Tibial artery (tissue), 4 donors: ENCODE measurements around the gene PTPRN2.

ENCODE experiments used
- DNase-seq, 2 donors: peaks; one replicate each; pipeline ENCODE4 v3.0.0-alpha.2; 2019
- H3K27ac ChIP-seq, 2 donors: fragments of 200-600 bp; sonication (generic) in 1 of 2; 1 replicate in 1 of 2; 2 replicates in 1 of 2; pipeline ENCODE4 v1.5.1; 2018 to 2019; ENCODE audit warnings: mild to moderate bottlenecking in 1 of 2
- H3K27me3 ChIP-seq, 2 donors: fragments of 200-600 bp; sonication (generic) in 1 of 2; one replicate each; pipeline versions ENCODE4 v1.5.1 to v1.6.0; 2016 to 2019
- H3K36me3 ChIP-seq, 3 donors: fragments of 200-600 bp; sonication (generic) in 2 of 3; one replicate each; pipeline ENCODE4 v1.5.1; 2016 to 2019; ENCODE audit warnings: mild to moderate bottlenecking in 2 of 3
- H3K4me1 ChIP-seq, 4 donors: fragments of 200-600 bp; sonication (generic) in 2 of 4; 1 replicate in 3 of 4; 2 replicates in 1 of 4; pipeline ENCODE4 v1.5.1; 2016 to 2019
- H3K4me3 ChIP-seq, 2 donors: fragments of 200-600 bp; sonication (generic) in 1 of 2; 1 replicate in 1 of 2; 2 replicates in 1 of 2; pipeline ENCODE4 v1.5.1; 2018 to 2019; ENCODE audit warnings: mild to moderate bottlenecking in 2 of 2
- H3K9me3 ChIP-seq, 3 donors: fragments of 200-600 bp; sonication (generic) in 1 of 3; one replicate each; pipeline ENCODE4 v1.5.1; 2016 to 2019
- intact Hi-C: fragments of 100-400 bp; cut with DNase I; formaldehyde crosslinking; loops from one replicate; pipeline ENCODE4 v1.15.0; 2023; ENCODE audit warnings: low total_unique reads
- TF ChIP-seq, protein P1 (sequence below), 2 experiments: fragments of 200-600 bp in 1 of 2; fragments of 450-650 bp in 1 of 2; IDR thresholded peaks; one replicate each; pipeline ENCODE4 v1.5.1; 2017 to 2019; ENCODE audit warnings: antibody characterized with exemption in 2 of 2, mild to moderate bottlenecking in 1 of 2, moderate library complexity in 1 of 2

Gene PTPRN2

GRCh38 chr7:157909370-157909769 lies 678.3 kb downstream of the PTPRN2 start:
- no peaks in the 10 kb centered on the region for H3K27me3 ChIP-seq
- TF ChIP-seq, protein P1, sequence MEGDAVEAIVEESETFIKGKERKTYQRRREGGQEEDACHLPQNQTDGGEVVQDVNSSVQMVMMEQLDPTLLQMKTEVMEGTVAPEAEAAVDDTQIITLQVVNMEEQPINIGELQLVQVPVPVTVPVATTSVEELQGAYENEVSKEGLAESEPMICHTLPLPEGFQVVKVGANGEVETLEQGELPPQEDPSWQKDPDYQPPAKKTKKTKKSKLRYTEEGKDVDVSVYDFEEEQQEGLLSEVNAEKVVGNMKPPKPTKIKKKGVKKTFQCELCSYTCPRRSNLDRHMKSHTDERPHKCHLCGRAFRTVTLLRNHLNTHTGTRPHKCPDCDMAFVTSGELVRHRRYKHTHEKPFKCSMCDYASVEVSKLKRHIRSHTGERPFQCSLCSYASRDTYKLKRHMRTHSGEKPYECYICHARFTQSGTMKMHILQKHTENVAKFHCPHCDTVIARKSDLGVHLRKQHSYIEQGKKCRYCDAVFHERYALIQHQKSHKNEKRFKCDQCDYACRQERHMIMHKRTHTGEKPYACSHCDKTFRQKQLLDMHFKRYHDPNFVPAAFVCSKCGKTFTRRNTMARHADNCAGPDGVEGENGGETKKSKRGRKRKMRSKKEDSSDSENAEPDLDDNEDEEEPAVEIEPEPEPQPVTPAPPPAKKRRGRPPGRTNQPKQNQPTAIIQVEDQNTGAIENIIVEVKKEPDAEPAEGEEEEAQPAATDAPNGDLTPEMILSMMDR (IDR thresholded peaks at IDR 0.05), result no peak
- H3K4me1 ChIP-seq, result no peaks in the 10 kb centered on the region
- H3K9me3 ChIP-seq, result peaks cover 0 to 4% (median 0%) of the 10 kb centered on the region in 3 donors
- no peak overlapping the region for H3K27ac ChIP-seq
- no peaks in the 10 kb centered on the region for H3K36me3 ChIP-seq
- no peak overlapping the region for H3K4me3 ChIP-seq
- DNase-seq, result peak in 1 of 2 donors; percentile 35
- intact Hi-C loops, result no loop called here

DNA sequence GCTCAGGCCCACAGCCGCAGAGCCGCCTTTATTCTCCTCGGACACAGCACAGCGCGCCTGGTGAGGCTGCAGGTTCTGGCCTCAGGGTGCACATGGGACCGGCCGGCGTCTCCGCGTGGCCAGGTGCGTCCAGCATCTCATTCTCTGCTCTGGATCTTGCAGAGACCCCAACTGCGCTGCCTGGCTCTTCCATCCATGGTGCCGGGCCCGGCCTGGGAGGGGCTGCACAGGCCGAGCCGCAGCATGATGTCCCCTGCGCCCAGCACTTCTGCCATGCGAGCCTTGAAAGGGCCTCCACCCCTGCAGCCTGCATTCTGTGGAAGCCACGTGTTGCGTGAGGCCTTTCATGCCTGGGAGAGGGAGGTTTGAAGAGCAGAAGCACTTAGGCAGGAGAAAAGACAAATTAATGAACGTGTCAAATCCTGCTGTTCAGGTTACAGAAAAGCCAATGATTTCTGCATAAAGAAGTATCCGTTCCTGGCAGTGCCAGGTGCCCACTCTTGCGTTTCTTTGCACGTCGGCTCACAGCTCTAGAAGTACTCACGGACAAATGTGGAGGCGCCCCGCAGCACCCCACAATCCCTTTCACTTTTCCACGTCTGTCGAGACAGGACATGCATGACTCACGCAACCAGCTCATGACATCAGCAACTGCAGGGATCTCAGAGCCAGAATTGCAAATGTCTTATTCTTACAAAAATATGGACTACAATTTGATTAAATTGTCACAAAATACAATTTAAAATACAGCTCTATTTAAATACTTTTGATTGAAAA lies 679.4 kb downstream of the PTPRN2 start:
- Histone ChIP-seq H3K27ac (no peak overlapping the region), H3K4me3 (no peak overlapping the region), H3K27me3 (no peaks in the 10 kb centered on the region), H3K9me3 (no peaks in the 10 kb centered on the region), H3K4me1 (no peaks in the 10 kb centered on the region), H3K36me3 (no peaks in the 10 kb centered on the region)
- peak in 1 of 2 donors; percentile 40 for DNase-seq
- intact Hi-C loops, result no loop called here
- TF ChIP-seq, protein P1 (IDR thresholded peaks at IDR 0.05), result no peak

GRCh38 chr7:157907091-157907490 lies 680.5 kb downstream of the PTPRN2 start:
- Histone ChIP-seq H3K4me1 (no peaks in the 10 kb centered on the region), H3K27ac (no peak overlapping the region), H3K9me3 (no peaks in the 10 kb centered on the region), H3K27me3 (no peaks in the 10 kb centered on the region), H3K4me3 (no peak overlapping the region), H3K36me3 (no peaks in the 10 kb centered on the region)
- intact Hi-C loops, result no loop called here
- peak in 1 of 2 donors; percentile 35 for DNase-seq
- TF ChIP-seq, protein P1 (IDR thresholded peaks at IDR 0.05), result no peak

DNA sequence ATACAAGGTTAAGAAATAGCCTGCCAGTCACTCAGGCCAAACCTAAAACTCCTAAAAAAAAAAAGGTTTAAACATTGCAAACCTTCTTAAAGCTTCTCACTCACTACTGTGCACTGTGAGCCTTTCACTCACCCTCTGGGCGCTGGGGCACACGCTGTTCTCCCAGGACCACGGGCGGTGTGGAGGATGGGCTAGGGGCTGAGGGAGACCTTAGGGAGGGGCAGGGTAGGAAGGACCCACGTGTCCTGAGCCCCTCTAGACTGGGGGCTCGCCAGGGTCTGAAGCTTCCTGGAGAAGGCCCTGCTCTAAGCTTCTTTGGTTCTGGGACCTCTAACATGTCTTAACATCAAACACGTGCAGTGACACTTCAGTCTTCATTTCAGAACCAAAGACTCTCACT lies 681.0 kb downstream of the PTPRN2 start:
- H3K27ac ChIP-seq, result no peak overlapping the region
- peak in 1 of 2 donors; percentile 6 for DNase-seq
- intact Hi-C loops, result no loop called here

DNA sequence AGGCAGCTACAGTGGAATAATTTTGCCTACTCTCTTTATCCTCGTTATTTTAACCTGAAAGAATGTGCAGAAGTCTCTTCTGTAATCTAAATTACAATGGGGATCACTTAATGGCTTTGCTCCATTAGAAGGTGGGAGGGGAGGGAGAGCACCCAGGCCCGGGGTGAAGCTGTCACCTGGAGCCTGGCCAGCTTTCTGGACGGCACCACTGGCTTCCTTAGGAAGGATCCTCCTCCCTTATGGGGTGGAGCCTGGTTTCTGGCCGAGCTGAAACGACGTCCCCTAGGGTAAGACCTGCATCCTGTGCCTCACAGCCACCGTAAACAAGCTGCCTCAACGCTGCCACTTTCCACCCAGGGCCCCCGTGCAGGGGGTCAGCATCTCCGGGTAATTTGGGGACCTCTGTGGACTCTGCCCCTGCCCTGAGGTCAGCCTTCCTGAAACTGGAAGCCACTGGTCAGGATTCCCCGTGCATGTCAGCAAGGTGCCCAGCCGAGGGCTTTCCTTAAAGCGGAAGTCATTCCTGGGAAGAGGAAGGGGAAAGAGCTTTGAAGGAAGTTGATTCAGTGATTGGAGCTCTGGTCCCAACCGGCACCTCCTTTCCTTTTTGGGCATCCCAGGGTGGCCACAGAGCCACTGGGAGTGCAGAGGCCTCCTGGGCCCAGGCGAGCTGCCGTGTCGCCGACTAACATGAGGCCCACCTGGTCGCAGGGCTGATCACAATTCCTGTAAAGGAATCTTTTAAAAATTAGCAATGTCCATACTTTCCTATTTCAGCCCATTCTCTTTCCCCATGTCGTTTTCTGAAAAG lies 681.8 kb downstream of the PTPRN2 start:
- Histone ChIP-seq H3K4me3 (no peak overlapping the region), H3K4me1 (no peaks in the 10 kb centered on the region), H3K36me3 (no peaks in the 10 kb centered on the region), H3K9me3 (no peaks in the 10 kb centered on the region), H3K27ac (no peak overlapping the region), H3K27me3 (no peaks in the 10 kb centered on the region)
- TF ChIP-seq, protein P1 (IDR thresholded peaks at IDR 0.05), result no peak
- intact Hi-C loops, result no loop called here
- peak in 1 of 2 donors; percentile 47 for DNase-seq

More for the DNA sequence above, 681.0 kb downstream of the PTPRN2 start:
- Histone ChIP-seq H3K36me3 (no peaks in the 10 kb centered on the region), H3K4me1 (no peaks in the 10 kb centered on the region), H3K4me3 (no peak overlapping the region), H3K9me3 (no peaks in the 10 kb centered on the region), H3K27me3 (no peaks in the 10 kb centered on the region)
- TF ChIP-seq, protein P1 (IDR thresholded peaks at IDR 0.05), result no peak
